HG02840 (cell line): ENCODE measurements around the gene EFNA5.
"Not testable (repeated sequence)": the region's sequence is repeated elsewhere in the genome, so short reads cannot be mapped to it uniquely, and the experiment has no call there.

Source experiments
- ATAC-seq: cut with Tn5 transposase; IDR thresholded peaks from one replicate; pipeline ENCODE4 v1.9.1; 2021; ENCODE audit warnings: mild to moderate bottlenecking, moderate library complexity, moderate number of reproducible peaks; ENCODE audit not compliant: unreplicated experiment, low FRiP score

Gene EFNA5

DNA sequence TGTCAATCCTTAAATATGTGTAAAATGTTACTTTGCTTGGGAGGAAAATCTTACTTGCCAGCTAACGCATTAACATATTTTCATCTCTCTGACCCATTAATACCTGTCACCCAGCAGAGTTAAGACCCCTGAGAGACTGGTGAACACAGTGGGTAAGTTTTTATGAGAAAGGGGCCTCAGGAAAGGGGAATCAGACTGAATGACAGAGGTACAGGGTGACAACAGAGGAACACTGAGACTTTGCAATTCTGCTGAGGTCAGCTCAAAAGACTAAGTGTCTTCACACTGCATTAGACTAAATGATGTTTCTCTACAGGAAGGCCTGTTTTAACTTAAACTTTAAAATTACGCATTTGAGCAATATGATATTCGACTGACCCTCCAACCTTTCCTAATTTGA lies 223.8 kb downstream of the EFNA5 start:
- no peak for ATAC-seq

DNA sequence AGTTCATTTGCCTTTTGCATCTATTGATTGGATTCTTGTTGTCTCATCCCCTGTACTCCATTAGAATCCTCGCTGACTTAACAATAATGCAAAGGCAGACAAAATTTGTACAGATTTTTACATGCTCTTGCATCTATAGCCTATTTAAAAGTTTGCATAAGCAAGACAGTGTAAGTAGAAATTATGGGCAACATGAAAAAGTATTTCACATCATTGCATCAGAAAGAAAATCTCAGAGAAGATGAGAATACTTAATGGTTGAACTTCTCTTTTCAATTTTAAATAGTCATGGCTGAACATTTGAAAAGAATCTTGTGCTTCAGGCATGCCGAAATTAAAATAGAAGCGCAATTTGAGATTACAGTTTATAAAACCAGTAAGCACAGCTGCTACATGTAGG lies 226.4 kb downstream of the EFNA5 start:
- no peak for ATAC-seq

DNA sequence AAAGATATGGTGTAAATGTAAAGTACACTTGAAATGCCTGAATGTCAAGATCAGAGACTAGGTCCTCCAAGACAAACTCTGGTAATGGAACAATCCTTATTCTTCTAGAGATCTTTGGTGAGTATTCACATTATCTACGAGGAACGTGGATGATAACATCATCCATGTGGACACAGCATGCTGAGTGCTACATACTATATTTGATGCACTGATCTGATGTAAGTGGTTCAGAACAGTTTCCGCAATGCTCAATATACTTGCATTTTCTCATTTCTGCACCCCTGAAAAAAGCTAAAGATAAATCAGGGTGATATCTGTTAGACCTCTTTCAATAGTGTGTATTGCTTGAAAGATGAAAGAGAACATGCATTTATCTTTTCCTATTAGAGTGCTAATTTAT lies 226.8 kb downstream of the EFNA5 start:
- no peak for ATAC-seq

DNA sequence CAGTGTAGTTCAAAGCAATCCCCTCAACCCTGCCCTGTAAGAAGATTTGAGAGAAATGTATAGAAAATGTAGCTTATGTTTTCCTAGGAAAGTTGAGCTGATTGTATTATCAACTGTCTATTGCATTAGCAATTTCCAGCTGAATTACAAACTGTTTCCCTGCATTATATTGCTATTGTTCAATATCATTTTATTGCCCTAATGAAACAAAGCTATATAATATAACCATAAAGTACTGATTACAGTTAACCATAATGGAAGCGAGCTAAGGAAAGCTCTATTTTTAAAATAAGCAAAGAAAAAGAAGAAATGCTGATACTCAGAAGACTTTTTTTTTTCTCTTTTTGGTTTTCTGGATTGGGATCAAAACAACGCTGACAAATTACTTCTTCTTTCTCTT lies 228.3 kb downstream of the EFNA5 start:
- ATAC-seq: no peak

DNA sequence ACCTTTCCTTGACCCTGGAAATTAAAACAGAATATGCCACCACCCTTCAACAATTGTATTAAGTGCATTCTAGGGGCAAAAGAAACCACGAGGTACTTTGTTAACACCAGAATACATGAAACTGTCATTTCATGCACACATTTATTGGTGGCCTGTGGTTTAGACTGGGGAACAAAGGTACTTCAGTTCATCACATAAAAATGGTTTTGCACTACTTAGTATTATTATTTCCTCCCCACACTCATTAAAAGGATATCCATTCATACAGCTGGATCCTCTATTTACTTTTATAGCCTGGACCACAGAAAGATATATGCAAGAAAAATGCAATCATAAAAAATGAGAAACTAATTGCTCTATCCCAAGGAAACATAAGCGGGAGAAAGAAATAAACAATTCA lies 230.9 kb downstream of the EFNA5 start:
- ATAC-seq: no peak

DNA sequence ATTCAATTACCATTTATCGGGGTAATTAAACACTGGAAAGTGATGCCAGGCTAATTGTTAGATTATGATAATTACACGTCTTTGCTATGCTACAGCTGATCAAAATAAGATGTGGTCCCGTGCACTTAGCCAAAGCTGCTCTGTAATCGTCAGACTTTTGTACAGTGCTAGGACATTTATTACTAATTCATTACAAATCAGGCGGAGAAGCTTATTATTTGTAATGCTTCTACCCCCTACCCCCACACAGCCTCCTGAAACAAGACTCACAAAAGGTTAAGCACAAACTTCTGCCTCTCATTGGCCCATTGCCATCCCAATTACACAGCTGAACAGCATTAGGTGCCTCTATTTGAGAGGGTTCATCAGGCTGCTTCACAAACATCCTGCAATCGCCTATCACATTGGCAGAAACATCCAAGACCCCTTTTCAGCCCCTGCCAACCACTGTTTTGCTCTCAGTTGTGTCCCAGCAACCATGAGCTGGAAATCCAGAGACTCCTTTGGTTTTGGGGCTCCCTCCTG lies 232.7 kb downstream of the EFNA5 start:
- no peak for ATAC-seq

DNA sequence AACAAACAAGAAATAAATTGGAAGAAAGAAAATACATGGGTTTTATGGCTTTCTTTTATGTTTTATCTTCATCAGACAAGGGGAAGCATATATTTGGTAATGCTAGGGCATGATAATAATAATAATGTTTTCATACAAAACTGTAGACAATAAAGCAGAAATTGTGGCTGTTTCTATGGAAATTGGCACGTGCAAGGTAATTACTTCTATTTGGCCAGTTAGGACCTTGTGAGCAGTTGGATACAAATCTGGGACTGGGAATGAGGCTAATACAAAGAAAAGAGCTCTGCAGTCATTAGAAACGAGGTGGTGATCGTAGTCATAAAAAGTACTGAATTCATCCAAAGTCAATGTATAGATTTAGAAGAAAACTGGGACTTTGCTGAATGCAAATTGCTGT lies 233.6 kb downstream of the EFNA5 start:
- no peak for ATAC-seq

DNA sequence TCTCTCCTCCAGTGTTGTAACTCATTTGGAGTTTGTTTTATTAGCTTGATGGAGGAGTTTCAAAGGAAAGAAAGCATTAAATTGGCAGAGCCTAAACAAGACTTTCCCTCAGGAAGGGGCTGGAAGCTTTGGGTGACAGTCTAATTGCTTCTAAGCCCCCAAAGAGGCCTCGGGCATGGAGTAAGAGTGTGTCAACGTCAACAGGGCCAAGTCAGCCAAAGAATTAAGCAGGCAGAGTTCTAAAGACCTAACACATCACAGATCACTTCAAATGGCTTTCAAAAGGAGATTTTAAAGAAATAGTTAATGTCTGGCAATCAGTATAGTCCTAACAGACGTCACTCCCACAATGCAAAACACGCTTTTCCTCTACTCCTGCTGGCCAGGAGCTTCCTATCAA lies 234.5 kb downstream of the EFNA5 start:
- no peak for ATAC-seq

DNA sequence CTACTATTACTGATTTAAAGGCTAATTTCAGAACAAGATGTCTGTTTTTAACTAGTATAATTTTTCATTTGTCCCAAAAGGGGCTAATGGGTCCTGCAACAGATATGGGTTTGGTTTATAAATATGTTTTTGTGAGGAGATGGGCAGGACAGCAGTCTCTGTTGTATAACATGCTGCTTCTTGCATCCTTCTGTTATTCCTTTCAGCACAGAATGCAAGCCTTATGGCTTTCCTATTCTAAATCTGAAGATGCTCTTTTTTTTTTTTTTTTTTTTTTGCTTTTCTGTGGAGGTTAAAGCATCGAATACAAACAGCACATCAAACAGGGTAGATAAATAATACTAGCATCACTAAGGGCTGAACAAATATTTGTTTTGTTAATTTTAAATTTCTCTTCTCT lies 235.7 kb downstream of the EFNA5 start:
- ATAC-seq: no peak

DNA sequence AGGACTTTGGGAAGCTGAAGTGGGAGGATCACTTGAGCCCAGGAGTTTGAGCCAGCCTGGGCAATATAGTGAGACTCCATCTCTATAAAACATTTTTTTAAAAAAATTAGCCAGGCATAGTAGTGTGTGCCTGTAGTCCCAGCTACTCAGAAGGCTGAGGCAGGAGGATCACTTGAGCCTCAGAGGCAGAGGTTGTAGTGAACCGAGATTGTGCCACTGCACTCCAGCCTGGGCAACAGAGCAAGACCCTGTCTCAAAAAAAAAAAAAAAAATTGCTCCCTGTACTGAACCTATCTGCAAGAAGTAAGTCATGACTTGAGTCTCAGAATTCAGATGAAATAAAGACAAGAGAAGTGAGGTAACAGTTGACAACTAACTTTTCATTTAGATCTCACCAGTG lies 237.1 kb downstream of the EFNA5 start:
- not testable (repeated sequence) for ATAC-seq

DNA sequence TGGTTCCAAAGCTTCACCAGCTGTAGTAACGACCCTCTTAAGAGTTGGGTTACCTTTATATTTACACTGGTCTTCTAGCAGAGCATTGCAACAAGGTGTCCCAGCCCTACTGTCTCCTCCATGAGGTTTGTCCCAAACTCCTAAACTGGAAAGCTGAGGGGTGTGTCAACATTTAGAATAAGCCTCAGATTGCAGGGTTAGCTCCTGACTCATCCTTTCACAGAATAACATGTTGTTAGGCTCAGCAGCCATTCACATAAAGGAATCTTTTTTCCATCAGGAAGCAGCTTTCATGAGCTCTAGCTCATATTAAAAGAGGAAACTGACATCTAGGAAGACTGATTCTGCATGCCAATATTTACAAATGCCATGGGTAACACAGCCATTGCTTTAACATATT lies 238.7 kb downstream of the EFNA5 start:
- no peak for ATAC-seq

DNA sequence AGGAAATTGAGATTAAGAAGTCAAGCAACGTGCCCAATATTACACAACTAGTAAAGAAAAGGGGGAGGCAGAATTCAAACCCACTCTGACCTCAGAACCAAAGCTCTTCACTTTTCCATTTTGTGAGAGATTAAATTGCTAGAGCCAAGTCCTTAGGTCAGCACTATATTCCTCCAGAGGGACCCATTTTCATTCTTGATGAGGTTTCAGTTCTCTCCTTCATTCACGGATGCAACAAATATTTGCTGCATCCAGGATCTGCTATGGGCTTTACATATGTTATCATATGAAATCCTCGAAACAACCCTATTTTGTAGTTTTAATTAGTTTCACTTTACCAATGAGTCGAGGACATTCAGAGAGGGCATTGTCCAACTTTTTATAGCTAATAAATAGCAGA lies 239.2 kb downstream of the EFNA5 start:
- no peak for ATAC-seq

DNA sequence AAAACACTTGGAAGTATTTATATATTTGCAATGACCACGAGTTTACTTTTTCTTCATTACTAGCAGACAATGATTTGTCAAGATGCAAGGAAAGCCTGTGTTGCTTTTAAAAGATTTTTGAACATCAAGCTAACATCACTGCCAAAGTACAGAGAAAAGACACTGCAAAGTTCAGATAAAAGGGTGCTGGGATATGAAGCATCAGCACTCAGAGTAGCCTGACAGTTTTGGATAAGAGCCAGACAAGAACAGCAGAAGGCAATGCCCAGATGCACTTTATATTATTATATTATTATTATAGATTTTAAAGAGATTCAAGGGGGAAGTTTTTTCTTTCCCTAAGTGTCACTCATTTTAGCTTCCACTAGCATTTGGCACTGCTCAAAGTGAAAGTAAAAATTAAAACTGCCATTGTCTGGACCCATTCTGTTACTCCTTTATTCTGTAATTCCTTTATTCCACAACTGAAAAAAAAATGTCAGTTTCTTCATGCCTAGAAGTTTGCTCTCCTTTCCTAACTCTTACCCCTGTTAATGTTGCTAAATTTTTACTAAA lies 240.6 kb downstream of the EFNA5 start:
- no peak for ATAC-seq

DNA sequence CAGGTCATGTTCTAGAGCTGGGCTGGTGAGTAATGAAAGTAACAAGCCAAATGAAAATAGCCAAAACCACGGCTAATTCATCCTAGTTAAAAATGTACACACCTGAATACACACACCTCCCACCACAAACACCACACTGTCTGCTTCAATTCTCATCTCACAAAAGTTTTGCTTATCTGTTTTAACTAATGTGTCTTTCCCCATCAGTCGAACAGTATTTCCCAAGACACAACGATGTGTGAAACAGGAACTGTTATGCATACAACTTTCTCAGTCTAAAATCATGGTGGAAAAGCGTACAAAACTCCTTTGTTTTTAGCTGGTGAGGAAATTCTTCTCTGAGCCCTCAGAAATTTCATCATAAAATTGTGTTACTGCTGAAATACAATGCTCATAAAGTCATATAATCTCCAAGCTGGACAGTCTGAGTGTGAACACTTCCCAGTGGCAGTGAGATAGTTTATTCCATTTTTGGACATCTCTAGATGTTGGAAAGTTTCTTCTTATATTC lies 242.4 kb downstream of the EFNA5 start:
- no peak for ATAC-seq

DNA sequence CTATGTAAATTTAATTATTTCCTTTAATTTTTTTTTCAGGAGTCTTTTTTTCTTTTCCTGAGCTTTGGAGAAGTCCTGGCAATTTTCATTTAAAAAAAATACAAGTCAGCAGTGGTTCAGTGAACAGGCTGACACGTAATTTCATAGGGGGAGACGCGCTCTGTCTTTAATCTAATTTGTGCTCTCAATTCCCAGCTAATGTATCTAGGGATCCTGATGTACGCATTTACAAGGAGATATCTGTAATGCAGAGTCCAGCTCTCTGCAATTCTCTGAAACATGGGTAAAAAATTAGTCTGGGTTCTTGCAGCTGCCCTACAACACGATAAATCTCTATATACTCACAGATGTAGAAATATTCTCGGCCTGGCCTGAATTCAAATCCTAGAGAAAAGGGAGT lies 243.9 kb downstream of the EFNA5 start:
- no peak for ATAC-seq

DNA sequence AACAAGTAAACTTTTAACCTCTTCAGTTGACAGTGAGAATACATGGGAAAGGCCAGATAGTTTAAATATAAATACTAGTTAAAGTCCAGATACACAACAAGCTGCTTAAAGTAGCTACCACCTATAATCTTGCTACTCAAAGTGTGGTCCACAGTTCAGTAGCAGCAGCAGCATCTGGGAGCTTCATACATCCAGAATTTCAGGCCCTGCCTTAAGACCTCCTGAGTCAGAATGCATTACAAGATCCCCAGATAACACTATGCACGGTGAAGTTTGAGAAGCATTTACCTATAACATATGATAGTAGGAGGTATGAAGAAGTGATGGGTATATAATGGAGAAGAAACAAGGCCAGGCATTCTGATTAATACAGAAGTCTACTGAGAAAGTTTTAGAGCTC lies 244.5 kb downstream of the EFNA5 start:
- ATAC-seq: no peak

DNA sequence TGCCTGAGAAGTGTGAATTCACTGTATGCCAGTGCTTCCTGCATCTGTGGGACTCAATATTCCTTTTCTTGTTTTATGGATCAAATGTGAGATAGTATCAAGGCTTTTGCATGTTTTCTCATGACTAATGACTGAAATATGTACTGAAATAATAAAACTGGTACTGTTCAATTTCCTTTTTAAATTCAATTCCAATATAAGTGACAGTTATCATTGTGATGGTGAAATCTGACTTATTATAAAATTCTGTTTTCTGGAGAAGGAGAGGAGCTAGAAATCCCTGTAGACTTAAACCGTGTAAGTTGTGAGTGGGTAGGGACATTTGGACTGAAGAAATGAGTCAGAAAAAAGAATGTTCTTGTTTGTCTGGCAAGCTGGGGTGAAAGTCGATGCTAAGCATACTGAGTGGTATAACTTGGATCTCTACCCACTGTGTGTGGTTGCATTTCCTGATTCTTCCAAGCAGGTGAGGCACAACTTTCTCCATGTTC lies 245.2 kb downstream of the EFNA5 start:
- no peak for ATAC-seq

DNA sequence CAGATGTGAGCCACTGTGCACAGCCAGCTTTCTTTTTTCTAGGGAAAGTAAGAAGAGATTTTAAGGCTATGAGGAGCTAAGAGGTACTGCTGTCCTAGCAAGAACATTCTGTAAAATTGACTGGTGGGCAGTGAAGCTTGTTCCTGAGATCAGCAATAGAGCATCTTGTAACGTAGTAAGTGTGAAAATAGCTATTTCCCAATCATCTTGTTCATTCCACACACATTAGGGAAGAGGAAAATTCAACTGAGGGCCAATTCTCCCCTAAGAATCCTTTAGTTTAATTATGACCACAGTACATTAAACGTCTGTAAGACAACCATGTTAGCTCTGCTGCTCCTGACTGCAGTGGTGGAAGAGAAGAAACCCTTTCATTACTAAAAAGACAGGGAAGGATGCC lies 246.2 kb downstream of the EFNA5 start:
- ATAC-seq: no peak

DNA sequence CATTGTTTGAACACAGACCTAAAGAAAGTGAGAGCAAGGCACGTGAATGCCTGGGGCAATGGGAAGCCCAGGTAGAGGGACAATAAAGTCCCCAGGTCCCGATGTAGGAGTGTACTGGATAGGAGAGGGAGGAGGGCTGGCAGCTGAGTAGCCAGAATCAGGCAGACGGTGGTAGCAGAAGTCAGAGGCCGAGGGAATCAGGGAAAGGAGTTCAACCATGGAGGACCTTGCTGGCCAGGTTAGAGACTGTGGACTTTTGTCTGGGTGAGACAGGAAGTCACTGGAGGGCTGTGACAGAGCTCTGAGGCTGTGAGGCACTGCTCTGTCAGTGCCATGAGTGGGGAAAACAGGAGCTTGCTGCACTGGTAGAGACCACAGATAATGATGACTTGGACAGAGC lies 248.2 kb downstream of the EFNA5 start:
- ATAC-seq: no peak

DNA sequence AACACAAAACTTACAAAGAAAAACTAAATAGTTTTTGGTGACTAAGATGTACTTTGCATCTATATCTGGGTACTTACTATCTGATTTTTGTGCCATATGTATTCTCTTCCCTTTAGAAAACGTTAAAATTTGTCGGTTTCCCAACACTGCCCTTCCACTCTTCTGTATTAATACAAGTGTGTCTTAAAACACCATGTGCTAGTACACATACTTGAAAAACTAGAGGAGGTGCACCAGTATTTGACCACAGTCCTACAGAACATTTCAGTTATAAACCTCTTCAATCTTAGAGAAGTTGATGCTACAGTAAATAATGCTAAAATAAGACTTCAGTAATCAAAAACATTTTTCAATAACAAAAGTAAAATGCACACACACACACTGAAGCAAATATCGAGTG lies 251.2 kb downstream of the EFNA5 start:
- no peak for ATAC-seq

DNA sequence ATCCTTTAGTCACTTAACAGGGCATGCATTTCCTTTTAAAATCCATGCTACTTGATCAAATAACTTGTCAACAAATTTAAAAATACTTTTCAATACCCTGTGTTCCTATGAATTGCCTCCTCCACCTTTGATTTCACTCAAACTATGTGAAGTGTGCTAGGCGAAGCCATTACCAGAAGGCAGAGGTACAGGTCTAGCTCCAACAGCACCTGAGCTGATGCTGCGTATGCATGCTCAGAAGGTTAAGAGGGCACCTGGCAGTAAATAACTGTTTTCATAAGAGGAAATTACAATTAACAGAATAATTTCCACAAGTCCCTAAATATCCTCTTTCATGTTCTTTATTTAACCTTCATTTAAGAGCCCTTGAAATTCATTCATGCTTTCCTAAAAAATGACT lies 251.8 kb downstream of the EFNA5 start:
- ATAC-seq: no peak

DNA sequence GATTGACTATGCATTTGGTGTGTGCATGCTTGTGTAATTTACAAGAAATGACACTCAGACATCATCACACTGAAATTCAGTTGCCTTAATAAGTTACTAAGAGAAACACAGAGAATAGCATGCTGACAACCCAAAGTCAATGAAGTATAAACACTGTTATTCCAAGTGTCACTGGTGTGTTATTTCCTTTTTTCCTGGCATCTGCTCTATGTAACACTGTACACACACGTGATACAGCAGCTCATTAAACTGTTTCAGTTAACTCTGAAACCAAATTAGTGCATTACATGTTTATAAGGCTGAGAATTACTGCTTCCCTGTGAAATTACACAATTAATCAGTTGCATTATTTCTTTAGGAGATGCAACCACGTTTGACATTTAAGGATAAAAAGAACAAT lies 252.7 kb downstream of the EFNA5 start:
- ATAC-seq: no peak

DNA sequence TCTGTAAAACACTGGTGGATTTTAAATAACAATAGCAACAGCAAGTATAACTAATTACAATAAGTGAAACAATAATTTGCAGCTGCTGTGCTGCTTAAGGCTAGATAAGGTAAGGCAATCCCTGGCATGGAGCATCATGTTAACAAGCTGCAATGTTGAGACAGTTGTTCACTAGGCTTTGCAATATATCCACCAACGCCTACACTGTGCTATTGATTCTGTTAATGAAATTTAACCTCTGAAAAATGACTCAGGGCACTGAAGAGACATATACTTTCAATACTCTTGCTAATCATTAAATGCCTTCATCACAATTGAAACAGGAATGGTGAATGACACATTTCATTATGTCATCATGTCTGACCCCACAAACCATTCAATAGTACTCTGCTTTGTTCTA lies 255.0 kb downstream of the EFNA5 start:
- no peak for ATAC-seq
